H1 (cell line): ENCODE data around the gene EGR2. TPM values are rescaled to one million over a fixed set of nuclear protein-coding genes. Genes with fewer than 3 reads are reported as not detected.

Experiments
- CTCF ChIA-PET: fragments of 300-600 bp; sonication (Branson Sonifier 250); formaldehyde crosslinking; loops from one replicate; lab custom pipeline; 2021; ENCODE audit not compliant: partially characterized antibody; lab: Charles Lee
- POLR2A ChIA-PET: fragments of 300-600 bp; sonication (Branson Sonifier 250); formaldehyde crosslinking; loops from one replicate; lab custom pipeline; 2021; ENCODE audit warnings: inconsistent platforms; ENCODE audit not compliant: partially characterized antibody; lab: Charles Lee
- DNase-seq, 2 experiments: peaks; one replicate each; pipeline versions ENCODE4 v3.0.0 to v3.0.0-alpha.2; 2010 to 2022; ENCODE audit warnings: low spot score in 2 of 2, low read depth in 1 of 2, mixed read lengths in 1 of 2
- FAIRE-seq: peaks from 2 replicates; lab custom pipeline; 2011; peaks lifted over from hg19 to GRCh38; lab: Jason Lieb, UNC
- H2AFZ ChIP-seq: 2 replicates; pipeline ENCODE4 v1.8.1; 2012; ENCODE audit warnings: low read length, inconsistent platforms
- H2AK5ac ChIP-seq: 2 replicates; pipeline ENCODE4 v1.6.1; 2013; ENCODE audit warnings: low read depth, low read length
- H2BK120ac ChIP-seq: replicated peaks from 2 replicates; pipeline ENCODE3; 2013; ENCODE audit warnings: low read depth, low read length, inconsistent platforms
- H2BK12ac ChIP-seq: 2 replicates; pipeline ENCODE4 v1.6.1; 2013; ENCODE audit warnings: low read depth, low read length
- H2BK15ac ChIP-seq: 2 replicates; pipeline ENCODE4 v1.6.1; 2013; ENCODE audit warnings: low read length
- H2BK20ac ChIP-seq: 2 replicates; pipeline ENCODE4 v1.6.1; 2013; ENCODE audit warnings: low read length
- H2BK5ac ChIP-seq: 2 replicates; pipeline ENCODE4 v1.6.1; 2013; ENCODE audit warnings: low read depth, low read length
- H3K14ac ChIP-seq: 2 replicates; pipeline ENCODE4 v1.6.1; 2013; ENCODE audit warnings: inconsistent platforms; ENCODE audit not compliant: insufficient read length
- H3K18ac ChIP-seq: 2 replicates; pipeline ENCODE4 v1.6.1; 2013; ENCODE audit warnings: low read length; ENCODE audit errors: extremely low read depth
- H3K23ac ChIP-seq: 2 replicates; pipeline ENCODE4 v1.6.1; 2013; ENCODE audit warnings: inconsistent platforms; ENCODE audit not compliant: insufficient read length
- H3K23me2 ChIP-seq: 2 replicates; pipeline ENCODE4 v1.6.1; 2013; ENCODE audit warnings: low read depth, low read length
- H3K27ac ChIP-seq: 2 replicates; pipeline ENCODE4 v1.6.1; 2011; ENCODE audit warnings: low read depth, low read length, inconsistent platforms
- H3K27me3 ChIP-seq, 4 experiments: replicated peaks in 1 of 4; 1 replicate in 1 of 4; 2 replicates in 3 of 4; pipeline versions ENCODE4 v1.6.1 to v1.8.1; 2011 to 2013; ENCODE audit warnings: low read length in 3 of 4, mild to moderate bottlenecking in 3 of 4, inconsistent platforms in 2 of 4, mixed read lengths in 2 of 4, moderate library complexity in 1 of 4; ENCODE audit not compliant: control insufficient read depth in 3 of 4, insufficient read depth in 3 of 4; ENCODE audit errors: extremely low read depth in 1 of 4
- H3K36me3 ChIP-seq, 4 experiments: 2 replicates each; pipeline versions ENCODE4 v1.6.1 to v1.8.1; 2011 to 2013; ENCODE audit warnings: mild to moderate bottlenecking in 4 of 4, low read length in 3 of 4, moderate library complexity in 2 of 4, control low read depth in 1 of 4, inconsistent platforms in 1 of 4; ENCODE audit not compliant: insufficient read depth in 4 of 4, control insufficient read depth in 2 of 4
- H3K4ac ChIP-seq: replicated peaks from 2 replicates; pipeline ENCODE3; 2013; ENCODE audit warnings: low read length, low read depth, mixed read lengths, inconsistent platforms; ENCODE audit not compliant: insufficient read length
- H3K4me1 ChIP-seq, 4 experiments: replicated peaks in 1 of 4; 1 replicate in 1 of 4; 2 replicates in 3 of 4; pipeline versions ENCODE4 v1.6.1 to v1.8.1; 2011 to 2013; ENCODE audit warnings: low read length in 3 of 4, inconsistent platforms in 2 of 4, mixed read lengths in 1 of 4; ENCODE audit not compliant: insufficient read depth in 4 of 4, control insufficient read depth in 3 of 4
- H3K4me2 ChIP-seq, 2 experiments: 2 replicates each; pipeline versions ENCODE4 v1.6.1 to v1.8.1; 2011 to 2013; ENCODE audit warnings: low read depth in 2 of 2, low read length in 2 of 2, control low read depth in 1 of 2, inconsistent platforms in 1 of 2, mild to moderate bottlenecking in 1 of 2; ENCODE audit not compliant: insufficient read depth in 1 of 2
- H3K4me3 ChIP-seq, 4 experiments: fragments of 200-600, 300-600 bp in 1 of 4; sonication (generic), shearing (Covaris generic), sonication (Bioruptor Twin) in 1 of 4; 2 replicates each; pipeline versions ENCODE4 v1.5.1 to v1.8.1; 2011 to 2016; ENCODE audit warnings: low read length in 4 of 4, low read depth in 3 of 4, control low read depth in 2 of 4, inconsistent platforms in 2 of 4, mild to moderate bottlenecking in 2 of 4, mixed read lengths in 1 of 4, moderate library complexity in 1 of 4; ENCODE audit not compliant: insufficient read depth in 2 of 4; ENCODE audit errors: extremely low read depth in 1 of 4
- H3K56ac ChIP-seq: replicated peaks from 2 replicates; pipeline ENCODE3; 2013; ENCODE audit warnings: low read depth, mild to moderate bottlenecking, mixed read lengths, low read length, inconsistent platforms; ENCODE audit not compliant: insufficient read length
- H3K79me1 ChIP-seq: 2 replicates; pipeline ENCODE4 v1.6.1; 2013; ENCODE audit warnings: low read depth, low read length, control low read depth
- H3K79me2 ChIP-seq, 2 experiments: 2 replicates each; pipeline versions ENCODE4 v1.6.1 to v1.8.1; 2012 to 2013; ENCODE audit warnings: low read length in 2 of 2, mild to moderate bottlenecking in 2 of 2, inconsistent platforms in 1 of 2; ENCODE audit not compliant: insufficient read depth in 2 of 2, control insufficient read depth in 1 of 2
- H3K9ac ChIP-seq, 4 experiments: replicated peaks in 1 of 4; 1 replicate in 1 of 4; 2 replicates in 3 of 4; pipeline versions ENCODE4 v1.6.1 to v1.8.1; 2011 to 2013; ENCODE audit warnings: low read depth in 3 of 4, low read length in 3 of 4, control low read depth in 2 of 4, mild to moderate bottlenecking in 2 of 4, moderate library complexity in 2 of 4, inconsistent platforms in 1 of 4; ENCODE audit errors: extremely low read depth in 1 of 4
- H3K9me3 ChIP-seq, 2 experiments: 2 replicates each; pipeline versions ENCODE4 v1.6.1 to v1.8.1; 2012 to 2013; ENCODE audit warnings: mild to moderate bottlenecking in 2 of 2, moderate library complexity in 2 of 2, control low read depth in 1 of 2, inconsistent platforms in 1 of 2, low read depth in 1 of 2, low read length in 1 of 2, mixed read lengths in 1 of 2; ENCODE audit not compliant: insufficient read depth in 2 of 2
- H4K20me1 ChIP-seq, 2 experiments: replicated peaks in 1 of 2; 2 replicates each; pipeline versions ENCODE3 to v1.8.1; 2011 to 2013; ENCODE audit warnings: inconsistent platforms in 2 of 2, low read length in 2 of 2, mild to moderate bottlenecking in 1 of 2; ENCODE audit not compliant: insufficient read depth in 2 of 2, control insufficient read depth in 1 of 2
- H4K5ac ChIP-seq: 2 replicates; pipeline ENCODE4 v1.6.1; 2013; ENCODE audit warnings: low read length, low read depth, mixed read lengths, inconsistent platforms; ENCODE audit not compliant: insufficient read length
- H4K8ac ChIP-seq: 2 replicates; pipeline ENCODE4 v1.8.0; 2013; ENCODE audit warnings: mild to moderate bottlenecking, moderate library complexity, low read length, inconsistent platforms; ENCODE audit not compliant: insufficient read depth; ENCODE audit errors: extremely low read depth
- H4K91ac ChIP-seq: replicated peaks from 2 replicates; pipeline ENCODE3; 2013; ENCODE audit warnings: low read length, mixed read lengths, inconsistent platforms; ENCODE audit not compliant: insufficient read length
- EZH2 ChIP-seq: fragments of 200-600 bp; sonication (generic); IDR thresholded peaks from 2 replicates; pipeline ENCODE4 v1.7.1; 2012; ENCODE audit warnings: low read depth, mild to moderate bottlenecking, moderate library complexity, low read length, inconsistent platforms; ENCODE audit not compliant: severe bottlenecking
- KDM4A ChIP-seq: IDR thresholded peaks from one replicate; pipeline ENCODE4 v1.7.1; 2012; ENCODE audit warnings: low read depth, mild to moderate bottlenecking, moderate library complexity, low read length, inconsistent platforms; ENCODE audit not compliant: severe bottlenecking
- RFX5 ChIP-seq: IDR thresholded peaks from 2 replicates; pipeline ENCODE4 v1.6.1; 2011; ENCODE audit warnings: low read depth, low read length, improper control_type of control experiment, borderline replicate concordance
- SP1 ChIP-seq: IDR thresholded peaks from 2 replicates; pipeline ENCODE4 v1.6.1; 2011; ENCODE audit warnings: low read depth, low read length
- SP2 ChIP-seq: IDR thresholded peaks from 2 replicates; pipeline ENCODE4 v1.6.1; 2012; ENCODE audit warnings: mild to moderate bottlenecking, low read length, inconsistent platforms
- YY1 ChIP-seq: IDR thresholded peaks from 2 replicates; pipeline ENCODE4 v1.6.1; 2011; ENCODE audit warnings: low read depth, mild to moderate bottlenecking, low read length
- WGBS, 2 experiments: shearing (Covaris generic) in 1 of 2; methylation state at CpG; one replicate each; pipeline versions ENCODE4 v1.1.6 to v1.1.7; 2013 to 2015; ENCODE audit warnings: low lambda C conversion rate in 2 of 2, mixed read lengths in 2 of 2, inconsistent platforms in 1 of 2, low coverage in 1 of 2, missing lambda C conversion rate in 1 of 2; ENCODE audit not compliant: insufficient replicate concordance in 2 of 2, insufficient coverage in 1 of 2, insufficient read length in 1 of 2; ENCODE audit errors: extremely low coverage in 1 of 2, missing lambda C conversion rate in 1 of 2; 5-methylcytosine and 5-hydroxymethylcytosine counted together
- polyA plus RNA-seq, 7 experiments: library from polyadenylated mRNA; depleted of rRNA in 3 of 7; stranded (reverse) in 5 of 7; unstranded in 2 of 7; fragments of >200 nt in 5 of 7; fragments of 200-250 nt in 2 of 7; gene quantifications; 1 replicate in 5 of 7; 2 replicates in 1 of 7; 4 replicates in 1 of 7; pipeline versions ENCODE4 v1.2.1 to v1.2.3, GENCODE V29; 2011 to 2013; ENCODE audit warnings: missing spikeins in 2 of 7, mixed read lengths in 2 of 7
- total RNA-seq: library from RNA; stranded (reverse); fragmentation: NEBNext Ultra II Directional; extraction: Animal tissue kit (Norgen Biotek cat#: 25700); gene quantifications from 2 replicates; pipeline ENCODE4 v1.2.1, GENCODE V29; 2021

Gene EGR2
- total and polyA plus RNA-seq, 2 of the 8 experiments (the other 6 are each of a cell fraction or from before 2014, with no cell fraction given): 1.3 to 2.1 TPM

GRCh38 chr10:62819141-62819920, 3.2 kb upstream of the EGR2 start:
- H2BK20ac ChIP-seq: no peak overlapping the region
- WGBS, 2 experiments: 69% methylated on average over 17 of the region's 19 CpGs; no CpG with 5 or more reads in 1 of the 2 experiments
- POLR2A ChIA-PET: interaction anchor here (0.6 to 7.7 kb wide), 4 partner anchors 9 to 209 kb away, joined by 3 to 99 read pairs (median 3); partner anchors contain the start of gene ADO
- H2AFZ ChIP-seq: no peak overlapping the region
- H4K5ac ChIP-seq: no peak overlapping the region
- no peaks in the 10 kb centered on the region for H3K79me1 ChIP-seq
- H3K4me2 ChIP-seq: peak overlapping the region; percentile 60 to 83
- H3K79me2 ChIP-seq: no peaks in the 10 kb centered on the region
- H3K18ac ChIP-seq: peak overlapping the region; percentile 38
- H3K56ac ChIP-seq: no peak overlapping the region
- no peak overlapping the region for H2BK12ac ChIP-seq
- no peak overlapping the region for H3K14ac ChIP-seq
- H3K9me3 ChIP-seq: no peaks in the 10 kb centered on the region
- H3K23me2 ChIP-seq: peaks cover 26% of the 10 kb centered on the region
- peaks cover 0 to 7% of the 10 kb centered on the region in 2 experiments for H4K20me1 ChIP-seq
- no peak overlapping the region for H3K4ac ChIP-seq
- no peaks in the 10 kb centered on the region for H3K36me3 ChIP-seq
- peaks cover 16 to 54% (median 49%) of the 10 kb centered on the region in 4 experiments for H3K27me3 ChIP-seq
- CTCF ChIA-PET: interaction anchor here (0.6 to 6.9 kb wide), 14 partner anchors 13 to 339 kb away, joined by 3 to 94 read pairs (median 3); partner anchors contain the start of gene NRBF2
- H2AK5ac ChIP-seq: no peak overlapping the region
- no peak for FAIRE-seq
- H3K4me1 ChIP-seq: peaks cover 0 to 9% (median 4%) of the 10 kb centered on the region in 4 experiments; a peak in 4 of 7 replicates
- no peak overlapping the region for H3K23ac ChIP-seq
- no peak for TF ChIP-seq EZH2
- no peak for TF ChIP-seq RFX5
- TF ChIP-seq SP2: no peak
- peak; percentile 15 for TF ChIP-seq KDM4A
- TF ChIP-seq YY1: no peak
- no peak for TF ChIP-seq SP1
- TF ChIP-seq, all 59 proteins: peak for 1
- no peak overlapping the region for H3K27ac ChIP-seq
- no peak overlapping the region for H2BK120ac ChIP-seq
- H3K4me3 ChIP-seq: peak overlapping the region in 1 of 4 experiments; percentile 71; a peak in 3 of 8 replicates
- no peak overlapping the region for H4K8ac ChIP-seq
- no peak overlapping the region for H2BK15ac ChIP-seq
- DNase-seq: no peak
- no peak overlapping the region for H3K9ac ChIP-seq
- no peak overlapping the region for H4K91ac ChIP-seq
- no peak overlapping the region for H2BK5ac ChIP-seq
